ENCODE results near the gene TMEM100.

GRCh38 chr17:55704401-55704800 is 18.3 kb downstream of the TMEM100 start:
- no peak for TF ChIP-seq CTCF (IDR thresholded peaks at IDR 0.05; ENCODE audit: borderline replicate concordance, extremely low read depth, low read length, poor library complexity, severe bottlenecking)
- TF ChIP-seq EZH2 (IDR thresholded peaks at IDR 0.05; ENCODE audit: borderline replicate concordance, low read depth, low read length, severe bottlenecking) = no peak

Measured in DND-41 (cell line).